COLO829 (cell line): Measurements from ENCODE around the gene ARPC2.
A peak's percentile ranks its signal among the peaks of the same experiment; 100 is the strongest.

Source experiments
- DNase-seq: peaks from one replicate; pipeline ENCODE4 v3.0.0; 2012; ENCODE audit warnings: low spot score

ARPC2 gene

GRCh38 chr2:218217360-218218267 is 625 bp downstream of the ARPC2 start:
- DNase-seq, result peak; percentile 32

GRCh38 chr2:218218268-218219185 is 1.5 kb downstream of the ARPC2 start:
- no peak for DNase-seq

GRCh38 chr2:218219934-218220333 is 2.9 kb downstream of the ARPC2 start:
- DNase-seq, result no peak

GRCh38 chr2:218221000-218221399 is 4.0 kb downstream of the ARPC2 start:
- DNase-seq, result no peak

- no peak for DNase-seq
Measured at GRCh38 chr2:218223046-218223445, 6.1 kb downstream of the ARPC2 start.

GRCh38 chr2:218224186-218224585 is 7.2 kb downstream of the ARPC2 start:
- DNase-seq, result no peak

GRCh38 chr2:218226903-218227302 is 9.9 kb downstream of the ARPC2 start:
- no peak for DNase-seq

- no peak for DNase-seq
Measured at GRCh38 chr2:218228366-218229090, 11.5 kb downstream of the ARPC2 start.

- peak; percentile 60 for DNase-seq
Measured at GRCh38 chr2:218229239-218229638, 12.2 kb downstream of the ARPC2 start.

- no peak for DNase-seq
Measured at GRCh38 chr2:218229851-218230250, 12.9 kb downstream of the ARPC2 start.

GRCh38 chr2:218230882-218231281 is 13.9 kb downstream of the ARPC2 start:
- peak; percentile 43 for DNase-seq

GRCh38 chr2:218233543-218233942 is 16.6 kb downstream of the ARPC2 start:
- no peak for DNase-seq

- DNase-seq, result no peak
Measured at GRCh38 chr2:218234521-218234920, 17.5 kb downstream of the ARPC2 start.

- DNase-seq, result no peak
Measured at GRCh38 chr2:218235017-218235416, 18.0 kb downstream of the ARPC2 start.

GRCh38 chr2:218236829-218237228 is 19.8 kb downstream of the ARPC2 start:
- no peak for DNase-seq

- DNase-seq, result no peak
Measured at GRCh38 chr2:218238887-218239286, 21.9 kb downstream of the ARPC2 start.

- no peak for DNase-seq
Measured at GRCh38 chr2:218244204-218244603, 27.2 kb downstream of the ARPC2 start.

- no peak for DNase-seq
Measured at GRCh38 chr2:218244665-218245064, 27.7 kb downstream of the ARPC2 start.

GRCh38 chr2:218245214-218245613 is 28.2 kb downstream of the ARPC2 start:
- DNase-seq, result no peak

- no peak for DNase-seq
Measured at GRCh38 chr2:218249691-218250090, 32.7 kb downstream of the ARPC2 start.

- DNase-seq, result no peak
Measured at GRCh38 chr2:218252509-218253231, 35.7 kb downstream of the ARPC2 start.

- DNase-seq, result no peak
Measured at GRCh38 chr2:218253232-218253625, 36.2 kb downstream of the ARPC2 start.
